COLO829 (cell line): ENCODE measurements around the gene APBB2.
A peak's percentile ranks its signal among the peaks of the same experiment; 100 is the strongest.
"Not testable (repeated sequence)": the region's sequence is repeated elsewhere in the genome, so short reads cannot be mapped to it uniquely, and the experiment has no call there.

Experiments
- DNase-seq: peaks from one replicate; pipeline ENCODE4 v3.0.0; 2012; ENCODE audit warnings: low spot score

Gene APBB2

DNA sequence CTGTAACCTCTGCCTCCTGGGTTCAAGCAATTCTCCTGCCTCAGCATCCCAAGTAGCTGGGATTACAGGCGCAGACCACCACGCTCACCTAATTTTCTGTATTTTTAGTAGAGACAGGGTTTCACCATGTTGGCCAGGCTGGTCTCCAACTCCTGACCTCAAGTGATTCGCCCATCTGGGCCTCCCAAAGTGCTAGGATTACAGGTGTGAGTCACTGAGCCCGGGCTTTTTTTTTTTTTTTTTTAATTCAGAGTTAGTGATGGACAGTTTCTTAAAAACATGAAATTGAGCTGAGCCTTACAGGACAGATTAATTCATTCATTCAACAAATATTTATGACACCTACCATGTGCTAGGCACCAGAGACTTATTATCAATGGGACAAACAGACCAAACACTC is 313.8 kb downstream of the APBB2 start:
- DNase-seq: not testable (repeated sequence)

DNA sequence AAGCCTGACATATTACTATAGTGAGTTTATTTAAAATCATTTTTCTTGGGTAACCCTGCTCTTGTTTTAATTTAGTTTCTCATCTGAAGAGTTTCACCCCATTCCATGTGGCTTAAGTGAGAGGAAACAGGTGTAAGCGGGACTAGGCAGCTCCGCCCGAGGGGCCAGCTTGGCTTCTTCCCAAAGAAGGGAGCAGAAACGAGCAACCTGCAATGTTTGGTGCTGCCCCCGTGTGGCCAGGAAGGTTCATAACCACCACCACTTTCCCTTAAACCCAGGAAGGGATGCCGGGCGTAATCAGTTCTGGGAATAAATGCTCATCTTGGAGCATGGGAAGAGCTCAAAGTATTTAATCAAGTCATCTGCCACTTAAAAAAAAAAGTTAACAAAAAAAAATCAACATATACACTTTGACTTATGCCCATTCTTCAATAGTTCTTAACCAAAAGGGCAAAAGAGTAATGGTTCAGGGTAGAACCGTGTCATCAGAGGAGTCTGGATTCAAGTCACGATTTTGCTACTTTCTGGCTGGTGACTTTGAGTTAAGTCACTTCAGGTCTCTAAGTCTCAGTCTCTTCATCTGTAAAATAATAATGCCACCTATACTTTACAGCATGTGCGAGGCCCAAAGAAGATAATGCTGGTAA is 316.7 kb downstream of the APBB2 start:
- peak; percentile 65 for DNase-seq

DNA sequence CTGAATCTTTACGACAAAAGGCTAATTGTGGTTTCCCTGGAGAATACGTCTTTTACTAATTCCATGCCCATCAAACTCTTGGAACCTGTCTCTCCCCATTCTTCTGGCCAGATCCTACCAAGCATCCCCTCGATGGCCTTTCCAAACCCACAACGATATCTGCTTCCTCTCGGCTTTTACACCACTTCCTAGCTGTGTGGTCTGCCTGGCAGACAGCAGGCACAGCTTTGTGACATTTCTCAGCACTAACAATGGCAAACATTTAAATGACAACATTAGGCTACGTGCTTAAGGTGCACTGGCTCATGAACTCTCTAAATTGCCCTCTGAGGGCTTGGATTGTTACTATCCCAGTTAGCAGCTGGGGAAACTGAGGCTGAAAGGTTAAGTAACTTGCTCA is 323.6 kb downstream of the APBB2 start:
- DNase-seq: no peak

DNA sequence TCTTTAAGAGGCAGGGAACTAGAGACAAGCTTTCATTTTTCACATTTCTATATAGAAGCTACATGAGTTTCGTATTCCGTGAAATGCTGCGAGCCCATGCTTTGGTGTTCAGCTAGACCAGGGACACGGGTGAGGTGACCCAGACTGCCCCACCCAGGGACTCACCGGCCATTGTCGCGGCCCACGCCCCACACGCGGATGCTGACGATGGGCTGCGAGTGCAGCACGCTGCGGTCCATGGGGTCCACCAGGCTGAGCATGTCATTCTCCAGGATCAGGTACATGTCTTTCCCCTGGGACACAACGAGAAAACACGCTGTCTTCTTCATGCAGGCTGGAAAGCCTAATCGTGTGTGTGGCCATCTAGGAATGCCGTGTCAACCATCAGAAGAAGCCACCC is 324.1 kb downstream of the APBB2 start:
- DNase-seq: no peak

DNA sequence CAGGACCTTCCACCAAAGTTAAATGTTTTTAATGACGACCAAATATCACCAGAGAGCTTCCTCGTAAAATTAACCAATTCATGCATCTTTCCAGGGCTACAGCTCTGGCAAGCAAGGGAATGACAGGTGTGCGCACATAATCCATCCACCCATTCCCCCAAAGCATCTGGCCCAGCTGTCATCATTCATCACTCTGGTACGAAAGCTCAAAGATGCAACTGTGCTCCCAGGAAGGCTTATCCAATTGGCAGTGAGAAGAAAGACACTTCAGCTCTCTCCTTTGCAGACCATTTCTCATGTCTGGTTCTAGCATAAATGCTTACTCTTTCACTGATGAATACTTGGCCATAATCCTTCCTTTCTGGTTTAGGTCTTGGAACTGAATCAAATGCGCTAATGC is 325.4 kb downstream of the APBB2 start:
- no peak for DNase-seq

DNA sequence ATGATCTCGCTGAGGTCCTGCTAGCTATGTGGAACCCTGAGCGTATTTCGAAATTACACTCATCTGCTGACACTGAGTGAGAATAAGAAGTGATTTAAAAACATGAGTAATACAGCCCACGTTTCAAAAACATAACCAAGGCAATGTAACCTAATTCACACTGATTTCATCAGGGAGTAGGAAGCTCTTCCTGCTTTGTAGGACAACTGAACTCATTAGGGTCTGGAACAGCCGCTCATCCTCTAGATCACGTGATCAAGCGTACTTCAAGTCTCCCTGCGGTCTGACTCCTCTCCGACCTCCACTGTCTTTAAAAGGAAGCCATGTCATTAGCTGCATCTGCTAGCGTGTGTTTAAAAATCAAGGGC is 326.6 kb downstream of the APBB2 start:
- DNase-seq: no peak

DNA sequence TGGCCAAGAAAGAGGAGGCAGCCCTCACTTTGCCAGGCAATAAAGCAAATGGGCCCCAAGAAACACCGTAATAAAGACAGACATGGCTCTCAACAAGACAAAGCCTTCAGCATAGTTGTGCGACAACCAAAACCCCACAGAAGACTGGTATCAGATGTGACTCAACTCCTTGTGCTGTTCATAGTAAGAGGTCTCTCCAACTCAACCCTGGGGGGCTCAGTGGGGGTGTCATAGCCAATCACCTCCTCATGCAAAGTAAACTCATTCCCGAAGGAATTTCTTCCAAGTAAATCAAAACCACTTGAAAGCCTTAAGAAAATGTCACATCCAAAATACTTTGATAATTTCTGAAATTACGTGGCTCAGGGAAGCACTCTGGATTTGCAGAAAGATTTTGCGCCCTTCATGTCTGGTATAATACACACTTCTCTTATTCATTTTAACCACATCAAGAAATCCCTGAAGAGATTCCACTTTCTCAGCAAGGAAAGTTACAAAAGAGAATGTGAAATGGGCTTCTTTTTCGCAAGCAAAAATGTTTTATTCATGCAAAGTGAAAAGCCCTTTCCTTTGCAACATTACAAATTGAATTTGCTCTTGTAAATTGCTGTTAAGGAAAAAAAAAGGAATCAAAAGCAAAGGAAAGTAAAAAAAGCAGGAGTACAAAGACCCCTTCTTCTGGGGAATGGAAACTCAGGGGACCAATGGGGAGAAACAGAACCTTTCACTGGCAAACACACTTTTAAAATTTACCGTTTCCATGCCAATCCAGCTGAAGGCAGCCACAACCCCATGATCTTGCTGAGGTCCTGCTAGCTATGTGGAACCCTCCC is 327.2 kb downstream of the APBB2 start:
- DNase-seq: no peak

DNA sequence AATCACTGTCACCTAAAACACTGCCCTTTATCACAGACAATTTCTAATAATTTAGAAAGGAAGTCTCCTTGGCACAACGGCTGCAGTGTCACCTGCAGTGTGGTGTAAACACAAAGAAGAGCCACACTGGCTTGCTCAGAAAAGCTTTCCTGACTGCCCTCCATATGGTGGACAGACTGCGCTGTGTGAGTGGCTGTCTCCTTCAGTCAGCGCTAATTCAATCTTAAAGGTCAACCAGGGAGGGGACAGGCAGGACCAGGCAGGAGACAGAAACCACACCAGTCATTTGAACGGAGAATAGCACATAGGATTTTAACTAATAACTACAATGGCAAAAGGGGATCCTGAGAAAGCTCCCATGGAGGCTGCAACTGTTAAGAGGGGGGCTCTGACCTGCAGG is 332.5 kb downstream of the APBB2 start:
- no peak for DNase-seq

DNA sequence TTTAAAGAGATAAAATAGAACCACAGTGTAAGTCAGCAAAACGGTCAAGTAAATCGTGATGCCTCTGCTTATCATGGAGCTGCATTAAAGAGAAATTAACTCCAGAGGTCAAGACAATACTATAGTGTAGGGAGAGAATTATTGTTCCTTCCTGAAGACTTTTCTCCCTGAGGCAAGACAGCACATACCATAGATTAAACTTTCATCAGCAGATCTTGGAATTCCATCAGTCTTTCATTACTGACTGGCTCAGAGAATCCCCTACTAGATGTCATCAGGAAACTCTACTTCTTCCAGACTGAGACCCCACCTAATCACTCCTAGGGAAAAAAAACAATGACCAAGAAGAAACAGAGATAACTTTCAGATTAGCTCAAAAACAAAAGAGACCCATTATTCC is 333.2 kb downstream of the APBB2 start:
- no peak for DNase-seq

DNA sequence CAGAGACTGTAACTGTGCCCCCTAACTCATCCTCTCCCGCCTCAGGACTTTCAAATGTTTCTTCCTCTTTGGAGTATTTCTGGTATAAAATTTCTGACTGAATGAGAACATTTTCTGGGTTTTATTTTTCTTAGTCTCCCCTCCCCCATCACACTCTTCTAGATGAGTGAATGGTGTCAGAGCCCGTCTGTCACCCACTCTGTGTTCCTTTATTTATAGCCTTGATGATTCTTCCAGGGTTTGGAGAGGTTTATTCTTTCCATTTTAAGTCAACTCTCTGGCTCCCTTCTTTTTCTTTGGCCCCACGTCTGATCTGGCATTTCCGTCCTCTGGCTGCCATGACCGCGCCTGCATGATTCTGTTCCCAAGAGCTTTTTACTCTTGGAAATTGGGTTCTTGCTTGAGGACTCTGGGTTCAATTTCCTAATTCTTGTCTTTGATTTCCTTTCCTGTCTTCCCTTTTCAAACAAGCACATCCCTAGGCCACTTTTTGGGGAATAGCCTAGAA is 335.7 kb downstream of the APBB2 start:
- no peak for DNase-seq

DNA sequence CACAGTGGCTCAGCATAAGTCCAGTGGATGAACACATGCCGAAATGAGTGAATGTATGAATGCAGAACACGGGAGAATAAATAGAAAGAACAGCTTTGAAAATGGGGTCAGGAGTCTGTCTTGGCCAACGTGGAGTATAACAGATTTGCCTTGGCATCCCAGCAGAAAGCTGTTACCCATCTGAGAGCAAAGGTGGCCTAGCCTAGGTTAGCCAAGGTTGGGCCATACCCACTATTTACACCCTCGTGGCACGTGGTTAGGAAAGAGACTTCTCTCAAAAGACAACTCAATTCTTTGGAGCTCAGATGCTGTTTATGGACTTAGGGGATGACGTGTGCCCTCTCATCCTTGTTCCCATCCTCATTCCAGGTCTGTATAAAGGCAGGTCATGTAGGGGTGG is 337.3 kb downstream of the APBB2 start:
- no peak for DNase-seq

DNA sequence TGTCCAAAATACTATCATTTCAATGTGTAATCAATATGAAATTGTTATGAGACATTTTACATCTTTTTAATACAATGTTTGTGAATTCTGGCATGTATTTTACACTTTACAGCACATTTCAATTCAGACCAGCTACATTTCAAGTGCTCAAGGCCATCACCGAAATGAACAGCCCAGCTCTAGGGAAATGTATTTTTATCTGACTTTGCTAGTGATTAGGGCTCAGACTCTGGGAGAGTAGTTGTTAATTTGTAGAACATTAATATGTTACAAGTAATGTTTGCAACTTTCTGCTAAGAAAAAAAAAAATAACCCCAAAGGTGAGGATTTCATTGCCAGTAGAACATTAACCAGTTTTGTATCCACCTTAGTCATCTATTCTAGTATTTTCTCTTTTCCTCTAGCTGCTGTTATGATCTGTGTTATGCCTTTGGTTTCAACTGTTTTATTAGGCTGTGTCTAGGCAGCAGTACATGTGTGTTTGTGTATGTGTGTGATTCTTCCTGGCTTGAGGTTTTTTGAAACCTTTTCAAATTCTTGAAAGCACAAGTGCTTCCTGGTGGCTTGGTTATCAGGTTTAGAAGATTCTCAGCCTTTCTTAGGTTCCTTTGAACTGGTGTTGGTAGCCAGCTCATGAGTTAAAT is 338.7 kb downstream of the APBB2 start:
- no peak for DNase-seq

DNA sequence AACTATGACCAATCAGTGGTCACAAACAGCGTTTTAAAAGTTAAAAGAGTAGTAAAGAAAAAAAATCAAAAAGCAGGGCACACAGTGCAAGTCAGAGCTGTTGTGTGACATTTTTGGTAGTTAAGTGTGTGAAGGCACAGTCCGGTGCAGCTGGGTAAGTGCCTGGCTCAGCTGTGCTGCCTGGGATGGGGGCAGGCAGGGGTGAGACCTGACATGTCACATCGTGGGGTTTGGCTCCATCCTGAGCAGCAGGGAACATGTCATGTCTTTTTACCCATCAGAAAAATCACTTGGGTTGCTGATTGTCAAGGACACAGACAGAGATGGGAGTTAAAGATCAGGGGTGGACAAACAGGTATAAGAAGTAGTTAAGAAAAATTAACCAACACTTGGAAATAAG is 339.4 kb downstream of the APBB2 start:
- no peak for DNase-seq

DNA sequence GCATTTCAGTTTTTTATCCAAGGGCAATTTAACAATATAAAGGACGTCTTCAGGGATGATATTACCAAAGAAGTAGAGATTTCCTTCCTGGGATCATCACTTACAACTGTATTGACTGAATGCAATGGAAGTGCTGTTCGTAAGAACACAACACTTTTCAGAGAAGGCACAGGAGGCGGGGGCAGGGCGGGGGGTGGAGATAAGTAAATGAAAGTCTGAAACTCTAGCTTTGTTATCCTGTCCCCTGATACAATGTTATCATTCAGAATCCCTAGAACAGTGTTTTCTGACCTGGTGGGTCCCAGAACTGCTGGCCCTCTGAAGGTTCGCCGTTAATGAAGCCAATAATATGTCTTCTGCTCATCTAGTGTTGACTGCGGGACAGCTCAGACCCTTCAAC is 340.0 kb downstream of the APBB2 start:
- no peak for DNase-seq

DNA sequence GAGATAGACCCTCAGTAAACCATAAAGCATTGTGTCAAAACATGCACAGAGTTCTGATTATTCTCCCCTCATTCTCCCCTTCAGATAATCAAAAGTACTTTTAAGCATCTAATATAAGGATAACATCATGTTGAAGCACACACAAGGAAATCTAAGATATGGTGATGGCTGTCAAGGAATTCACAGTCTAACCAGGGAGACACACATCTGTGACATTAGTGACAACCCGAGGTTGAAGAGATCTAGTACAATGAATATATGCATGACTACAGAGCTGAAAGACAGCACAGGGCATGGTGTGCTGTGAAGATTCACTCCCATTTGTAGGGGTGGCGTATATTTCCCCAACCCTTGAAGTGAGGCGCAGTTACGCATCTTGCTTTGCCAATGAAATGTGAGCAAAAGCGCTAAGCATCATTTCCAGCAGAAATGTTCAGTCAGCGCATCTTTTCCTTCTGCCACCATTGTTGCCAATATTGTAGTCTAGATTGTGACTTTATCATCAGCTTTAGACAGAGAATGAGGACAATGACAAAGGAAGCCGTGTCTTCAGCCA is 342.6 kb downstream of the APBB2 start:
- DNase-seq: no peak

DNA sequence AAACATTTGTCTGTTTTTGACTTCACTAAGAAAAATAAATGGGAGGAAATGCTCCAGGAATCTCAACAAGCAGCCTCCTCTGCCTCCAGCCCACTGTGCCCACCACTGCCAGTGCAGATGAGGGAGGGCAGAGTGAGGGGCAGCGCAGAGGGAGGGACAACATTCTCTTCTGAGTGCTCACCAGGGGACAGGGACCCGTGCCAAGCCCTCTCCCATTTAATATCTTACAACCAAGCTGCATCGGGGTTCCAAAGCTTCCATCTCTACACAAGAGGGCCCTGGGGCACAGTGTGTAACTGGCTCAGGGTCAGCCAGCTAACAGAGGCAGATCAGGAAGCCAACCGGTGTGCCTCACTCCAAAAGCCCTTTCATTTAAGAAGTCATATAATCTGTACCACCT is 344.2 kb downstream of the APBB2 start:
- no peak for DNase-seq

DNA sequence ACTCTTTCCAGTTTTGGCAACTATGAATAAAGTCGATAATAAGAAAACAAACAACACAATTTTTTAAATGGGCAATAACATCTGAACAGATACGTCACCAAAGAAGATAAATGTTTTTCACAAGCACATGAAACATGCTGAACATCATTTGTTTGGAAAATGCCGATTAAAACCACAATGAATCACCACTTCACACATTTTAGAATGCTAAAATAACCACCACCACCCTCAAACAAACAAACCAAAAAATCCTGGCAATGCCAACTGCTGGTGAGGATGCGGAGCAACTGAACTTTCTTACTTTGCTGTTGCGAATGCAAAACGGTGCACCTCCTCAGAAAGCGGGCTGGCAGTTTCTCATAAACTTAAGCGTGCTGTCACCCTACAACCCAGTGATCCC is 348.6 kb downstream of the APBB2 start:
- DNase-seq: no peak

DNA sequence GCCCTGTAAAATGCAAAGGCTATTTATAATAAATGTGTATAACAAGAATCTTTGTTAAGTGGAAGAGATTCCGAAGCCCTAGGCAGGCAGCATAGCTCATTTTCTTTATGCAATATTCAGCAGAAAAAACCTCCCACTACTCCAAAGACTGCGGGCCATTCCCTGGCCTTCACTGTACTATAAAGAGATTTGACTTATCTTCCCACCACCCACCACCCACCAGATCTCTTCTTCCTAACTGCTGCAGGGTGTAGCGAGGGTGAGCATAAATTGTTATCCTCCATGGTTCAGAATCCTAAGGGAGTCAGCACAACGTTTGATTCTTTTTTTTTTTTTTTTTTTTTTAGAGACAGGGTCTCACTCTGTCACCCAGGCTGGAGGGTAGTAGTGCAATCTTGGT is 349.8 kb downstream of the APBB2 start:
- DNase-seq: no peak

DNA sequence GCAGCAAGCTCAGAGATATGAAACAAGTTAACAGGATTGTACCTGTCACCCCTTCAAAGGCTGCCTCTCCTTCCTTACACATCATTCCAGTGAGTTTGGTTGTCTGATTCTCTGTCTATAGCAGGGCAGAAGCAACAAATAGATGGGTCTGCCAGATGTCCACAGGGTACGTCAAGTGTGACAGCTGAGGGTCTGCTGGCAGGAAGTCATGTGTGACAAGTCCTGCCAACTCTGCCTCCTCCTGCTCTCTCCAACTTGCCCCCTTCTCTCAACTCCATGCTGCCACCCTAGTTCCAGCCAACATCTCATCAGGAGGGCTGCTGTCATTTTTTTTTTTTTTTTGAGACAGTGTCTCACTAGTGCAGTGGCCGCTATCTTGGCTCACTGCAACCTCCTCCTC is 355.4 kb downstream of the APBB2 start:
- no peak for DNase-seq

DNA sequence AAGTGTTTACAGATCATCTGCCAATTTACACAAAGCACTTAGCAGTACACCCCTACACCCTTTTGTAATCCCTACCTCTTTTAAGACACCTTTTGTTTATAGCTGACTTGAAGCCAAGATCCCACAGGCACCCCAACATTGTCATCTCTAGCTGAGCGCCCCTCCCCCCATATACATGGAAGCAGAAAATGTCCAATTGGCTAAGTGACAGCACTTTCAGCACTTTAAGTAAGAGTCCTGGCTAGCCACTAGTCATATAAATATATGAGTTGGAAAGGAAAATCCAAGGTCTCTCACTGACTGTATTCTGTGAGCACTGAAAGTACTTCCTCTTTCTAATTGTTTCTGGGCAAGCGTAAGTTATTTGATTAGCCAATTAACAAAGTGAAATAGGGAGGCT is 356.4 kb downstream of the APBB2 start:
- DNase-seq: no peak

DNA sequence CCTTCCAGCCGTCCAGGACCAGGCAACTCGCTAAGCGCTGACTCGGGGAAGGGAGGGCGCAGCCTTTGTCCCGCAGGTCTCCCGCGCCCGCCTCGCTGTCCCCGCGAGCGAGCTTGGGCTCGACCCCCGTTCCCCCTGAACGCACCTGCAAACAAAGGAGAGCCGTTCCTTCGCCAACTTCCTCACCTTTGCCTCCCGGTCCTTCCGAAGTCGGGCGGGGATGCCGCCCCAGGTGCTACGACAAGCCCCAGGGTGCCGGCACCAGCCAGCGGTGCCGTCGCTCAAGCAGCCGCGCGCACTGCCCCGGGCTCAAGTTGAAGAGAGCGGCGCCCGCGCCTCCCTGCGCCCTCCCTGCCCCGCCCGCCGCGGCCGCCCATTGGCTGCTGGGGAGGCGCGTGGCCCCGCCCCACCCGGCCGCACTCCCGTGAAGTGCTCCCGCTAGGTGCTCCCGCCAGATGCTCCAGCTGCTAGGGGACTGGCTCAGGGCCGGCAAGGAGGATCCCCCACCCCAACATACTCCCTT is 357.4 kb downstream of the APBB2 start:
- DNase-seq: no peak

DNA sequence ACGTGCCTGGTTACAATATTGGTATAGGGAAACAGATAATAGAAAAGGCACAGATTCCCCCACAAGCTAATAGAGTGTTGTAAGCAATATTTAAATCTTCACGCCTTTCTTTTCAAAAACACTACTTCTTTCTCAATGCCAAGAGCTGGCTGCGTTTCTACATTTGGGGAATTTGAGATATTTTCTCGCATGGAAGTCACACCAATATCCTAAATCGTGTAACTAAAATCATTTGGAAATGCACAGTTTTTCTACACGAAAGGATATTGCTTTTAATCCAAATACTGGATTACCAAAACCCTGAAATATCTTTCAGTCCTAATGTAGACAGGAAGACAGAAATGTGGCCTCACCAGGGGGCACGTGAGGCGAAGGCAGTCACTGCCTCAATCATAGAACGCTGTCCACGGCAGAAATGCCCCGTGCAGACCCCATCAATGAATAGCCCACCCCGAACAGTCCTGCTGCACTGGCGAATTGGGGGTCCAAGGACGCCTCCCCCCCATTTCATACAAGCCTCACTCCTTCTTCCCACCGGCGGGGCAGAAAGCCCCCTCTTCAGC is 358.0 kb downstream of the APBB2 start:
- no peak for DNase-seq
